ENCODE results near the gene NPPA.

The NPPA gene

DNA sequence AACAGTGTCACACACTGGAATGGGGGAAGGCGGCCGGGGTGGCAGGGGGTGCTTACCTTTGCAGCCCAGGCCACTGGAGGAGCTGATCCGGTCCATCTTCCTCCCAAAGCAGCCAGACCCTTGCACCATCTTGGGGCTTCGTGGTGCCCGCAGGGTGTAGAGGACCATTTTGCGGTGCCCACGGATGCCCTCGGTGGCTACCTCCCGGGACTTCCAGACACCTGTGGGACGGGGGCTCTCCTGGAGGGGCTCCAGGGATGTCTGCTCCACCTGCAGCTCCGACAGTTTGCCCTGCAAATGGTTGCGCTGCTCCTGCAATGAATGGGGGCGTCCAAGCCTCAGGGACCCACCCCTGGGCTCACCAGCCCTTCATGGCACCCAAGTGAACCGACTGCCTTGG is 10.6 kb upstream of the NPPA start:
- H3K4me1 ChIP-seq (ENCODE audit: insufficient read depth, low read length), result no peaks in the 10 kb centered on the region
- peaks cover 41% of the 10 kb centered on the region for H3K27me3 ChIP-seq (ENCODE audit: insufficient read depth, low read length)
- 87% methylated on average over 14 of the region's 14 CpGs for WGBS
- no peak overlapping the region for H3K27ac ChIP-seq (ENCODE audit: low read depth, low read length)
- no peak overlapping the region for H3K9ac ChIP-seq (ENCODE audit: low read depth, low read length)
- H3K4me3 ChIP-seq (ENCODE audit: low read length), result peak overlapping the region; percentile 48
- no peaks in the 10 kb centered on the region for H3K36me3 ChIP-seq (ENCODE audit: insufficient read depth, low read length)
- H3K9me3 ChIP-seq (ENCODE audit: insufficient read depth, low read depth, low read length), result no peaks in the 10 kb centered on the region

DNA sequence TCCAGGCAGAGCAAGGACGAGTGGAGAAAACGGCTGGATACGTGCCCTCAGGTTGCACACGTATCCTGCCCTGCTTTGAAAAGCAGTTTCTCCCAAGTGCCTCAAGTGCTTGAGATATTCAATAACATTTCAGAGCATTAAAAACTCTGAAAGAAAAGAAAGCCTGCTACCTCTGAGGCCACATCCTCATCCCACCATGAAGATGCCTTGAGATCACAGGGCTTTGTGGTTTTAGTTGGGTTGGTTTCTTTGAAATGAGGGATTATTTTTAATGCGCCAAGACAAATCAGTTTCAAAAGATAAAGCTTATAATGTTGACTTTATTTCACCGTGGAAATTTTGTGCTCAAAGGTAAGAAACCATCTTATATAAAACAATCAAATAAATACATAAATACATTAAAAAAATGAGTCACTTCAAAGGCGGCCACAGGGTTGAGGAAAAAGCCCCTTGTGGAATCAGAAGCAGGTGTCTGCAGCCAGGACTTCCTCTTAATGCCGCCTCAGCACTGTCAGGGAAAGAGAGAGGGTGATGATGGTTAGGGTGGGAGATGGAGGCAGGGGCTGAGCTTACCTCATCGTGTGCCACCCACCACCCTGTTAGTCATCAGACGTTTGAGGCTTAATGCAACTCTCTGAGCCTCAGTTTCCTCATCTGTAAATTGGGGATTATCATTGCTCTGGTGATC is 9.7 kb upstream of the NPPA start:
- no peak overlapping the region for H3K4me3 ChIP-seq (ENCODE audit: low read length)
- peaks cover 39% of the 10 kb centered on the region for H3K27me3 ChIP-seq (ENCODE audit: insufficient read depth, low read length)
- no peak overlapping the region for H3K27ac ChIP-seq (ENCODE audit: low read depth, low read length)
- H3K36me3 ChIP-seq (ENCODE audit: insufficient read depth, low read length), result no peaks in the 10 kb centered on the region
- no peaks in the 10 kb centered on the region for H3K9me3 ChIP-seq (ENCODE audit: insufficient read depth, low read depth, low read length)
- H3K4me1 ChIP-seq (ENCODE audit: insufficient read depth, low read length), result no peaks in the 10 kb centered on the region
- WGBS, result 51% methylated on average over 9 of the region's 10 CpGs
- no peak overlapping the region for H3K9ac ChIP-seq (ENCODE audit: low read depth, low read length)

DNA sequence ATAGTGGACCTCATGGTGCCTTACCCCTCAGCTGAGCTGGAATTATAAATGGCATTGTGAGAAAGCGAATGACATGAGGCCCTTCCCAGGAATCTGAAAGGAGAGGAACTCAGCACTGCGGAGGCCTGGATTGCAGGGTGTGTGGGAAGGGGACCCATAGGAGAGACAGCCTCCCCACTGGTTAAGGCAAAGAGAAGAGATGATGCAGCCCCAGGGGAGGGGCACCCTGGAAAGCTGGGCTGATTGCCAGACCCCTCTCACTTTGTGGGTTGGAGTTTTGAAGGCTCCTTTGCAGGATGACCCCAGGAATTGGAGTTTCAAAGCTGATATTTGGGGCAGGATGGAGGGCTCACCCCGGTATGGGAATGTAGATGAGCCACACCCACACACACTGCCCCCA is 9.1 kb upstream of the NPPA start:
- WGBS, result 80% methylated on average over 2 of the region's 3 CpGs
- H3K9me3 ChIP-seq (ENCODE audit: insufficient read depth, low read depth, low read length), result no peaks in the 10 kb centered on the region
- H3K27ac ChIP-seq (ENCODE audit: low read depth, low read length), result no peak overlapping the region
- H3K9ac ChIP-seq (ENCODE audit: low read depth, low read length), result no peak overlapping the region
- H3K36me3 ChIP-seq (ENCODE audit: insufficient read depth, low read length), result no peaks in the 10 kb centered on the region
- H3K4me1 ChIP-seq (ENCODE audit: insufficient read depth, low read length), result no peaks in the 10 kb centered on the region
- H3K27me3 ChIP-seq (ENCODE audit: insufficient read depth, low read length), result peaks cover 38% of the 10 kb centered on the region
- no peak overlapping the region for H3K4me3 ChIP-seq (ENCODE audit: low read length)

DNA sequence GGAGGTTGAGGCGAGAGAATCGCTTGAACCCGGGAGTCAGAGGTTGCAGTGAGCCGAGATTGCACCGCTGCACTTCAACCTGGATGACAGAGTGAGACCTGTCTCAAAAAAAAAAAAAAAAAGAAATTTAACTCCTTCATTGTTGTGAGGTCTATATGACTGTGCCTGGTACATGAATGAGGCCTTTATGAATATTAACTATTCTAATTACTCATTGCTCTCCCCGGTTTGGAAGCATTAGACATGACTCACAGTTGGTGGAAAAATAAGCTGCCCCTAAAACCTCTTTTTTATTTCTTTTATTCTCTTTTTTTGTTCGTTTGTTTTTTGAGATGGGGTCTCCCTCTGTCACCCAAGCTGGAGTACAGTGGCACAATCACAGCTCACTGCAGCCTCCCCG is 7.8 kb upstream of the NPPA start:
- Histone ChIP-seq H3K4me1 (ENCODE audit: insufficient read depth, low read length) (no peaks in the 10 kb centered on the region), H3K27me3 (ENCODE audit: insufficient read depth, low read length) (peaks cover 36% of the 10 kb centered on the region), H3K4me3 (ENCODE audit: low read length) (no peak overlapping the region), H3K9me3 (ENCODE audit: insufficient read depth, low read depth, low read length) (no peaks in the 10 kb centered on the region), H3K36me3 (ENCODE audit: insufficient read depth, low read length) (no peaks in the 10 kb centered on the region), H3K9ac (ENCODE audit: low read depth, low read length) (no peak overlapping the region), H3K27ac (ENCODE audit: low read depth, low read length) (no peak overlapping the region)
- WGBS, result 86% methylated on average over 8 of the region's 8 CpGs

DNA sequence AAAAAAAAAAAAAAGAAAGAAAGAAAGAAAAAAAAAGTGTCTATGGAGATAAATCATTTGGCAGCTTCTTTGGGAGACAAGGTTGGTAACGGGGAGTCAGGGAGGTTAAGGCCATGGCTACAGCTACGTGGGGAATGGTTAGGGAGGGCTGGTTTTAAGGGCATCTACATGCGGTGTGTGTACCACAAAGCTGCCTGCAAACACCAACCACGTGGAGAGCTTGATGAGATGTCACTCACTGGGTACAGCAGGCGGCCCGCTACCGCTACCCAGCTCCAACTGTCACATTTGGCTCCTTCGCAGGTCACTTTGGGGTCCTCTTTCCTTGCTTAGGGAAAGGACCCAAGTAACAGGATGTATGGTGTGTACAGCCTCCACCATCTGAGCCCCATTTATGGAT is 6.9 kb upstream of the NPPA start:
- Histone ChIP-seq H3K36me3 (ENCODE audit: insufficient read depth, low read length) (no peaks in the 10 kb centered on the region), H3K27ac (ENCODE audit: low read depth, low read length) (no peak overlapping the region), H3K4me3 (ENCODE audit: low read length) (no peak overlapping the region), H3K9me3 (ENCODE audit: insufficient read depth, low read depth, low read length) (no peaks in the 10 kb centered on the region), H3K9ac (ENCODE audit: low read depth, low read length) (no peak overlapping the region), H3K4me1 (ENCODE audit: insufficient read depth, low read length) (no peaks in the 10 kb centered on the region), H3K27me3 (ENCODE audit: insufficient read depth, low read length) (peaks cover 30% of the 10 kb centered on the region)
- 78% methylated on average over 8 of the region's 8 CpGs for WGBS

DNA sequence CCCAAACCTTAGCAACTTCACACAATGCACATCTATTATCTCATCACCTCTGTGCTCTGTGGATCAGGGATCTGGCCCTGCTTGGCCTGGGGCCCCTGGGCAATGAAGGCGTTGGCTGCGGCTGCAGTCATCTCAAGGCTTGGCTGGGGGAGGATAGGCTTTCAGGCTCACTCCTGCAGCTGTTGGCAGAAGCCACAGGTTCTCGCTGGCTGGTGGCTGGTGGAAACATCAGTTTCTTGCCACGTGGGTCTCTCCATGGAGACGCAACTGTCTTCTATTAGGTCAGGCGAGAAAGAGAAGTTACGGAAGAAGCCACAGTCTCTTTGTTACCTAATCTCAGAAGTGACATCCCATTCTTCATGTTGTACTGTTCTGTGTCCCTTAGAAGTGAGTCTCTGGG is 3.6 kb upstream of the NPPA start:
- H3K27ac ChIP-seq (ENCODE audit: low read depth, low read length), result no peak overlapping the region
- H3K4me3 ChIP-seq (ENCODE audit: low read length), result no peak overlapping the region
- no peaks in the 10 kb centered on the region for H3K9me3 ChIP-seq (ENCODE audit: insufficient read depth, low read depth, low read length)
- no peaks in the 10 kb centered on the region for H3K4me1 ChIP-seq (ENCODE audit: insufficient read depth, low read length)
- no peak overlapping the region for H3K9ac ChIP-seq (ENCODE audit: low read depth, low read length)
- H3K36me3 ChIP-seq (ENCODE audit: insufficient read depth, low read length), result 0 out of 2 replicates have a peak, but pooled peaks cover 5% of the 10 kb centered on the region
- WGBS, result 88% methylated on average over 7 of the region's 7 CpGs
- no peaks in the 10 kb centered on the region for H3K27me3 ChIP-seq (ENCODE audit: insufficient read depth, low read length)

DNA sequence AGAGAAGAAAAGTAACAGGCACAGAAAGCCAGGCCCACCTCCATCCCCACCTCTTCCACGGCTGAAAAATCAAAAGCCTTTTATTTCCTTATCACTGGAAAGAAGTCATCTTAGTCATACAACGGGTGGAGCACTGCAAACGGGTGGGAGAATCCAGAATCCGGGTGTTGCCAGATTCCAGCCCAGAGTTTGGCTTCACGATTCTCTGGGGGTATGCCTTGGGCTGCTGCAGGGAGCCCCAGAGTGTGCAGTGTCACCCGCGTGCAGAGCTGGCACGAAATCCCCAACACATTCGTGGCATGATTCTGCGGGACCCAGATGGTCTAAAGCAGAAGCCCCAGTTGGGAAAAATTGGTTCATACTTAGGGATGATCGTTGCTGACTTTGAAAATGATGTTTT is 2.6 kb upstream of the NPPA start:
- Histone ChIP-seq H3K4me3 (ENCODE audit: low read length) (no peak overlapping the region), H3K36me3 (ENCODE audit: insufficient read depth, low read length) (peaks cover 9% of the 10 kb centered on the region; the same call in 1 of the 2 replicates), H3K4me1 (ENCODE audit: insufficient read depth, low read length) (no peaks in the 10 kb centered on the region), H3K9me3 (ENCODE audit: insufficient read depth, low read depth, low read length) (no peaks in the 10 kb centered on the region), H3K9ac (ENCODE audit: low read depth, low read length) (no peak overlapping the region), H3K27ac (ENCODE audit: low read depth, low read length) (no peak overlapping the region), H3K27me3 (ENCODE audit: insufficient read depth, low read length) (no peaks in the 10 kb centered on the region)
- 78% methylated on average over 11 of the region's 11 CpGs for WGBS

DNA sequence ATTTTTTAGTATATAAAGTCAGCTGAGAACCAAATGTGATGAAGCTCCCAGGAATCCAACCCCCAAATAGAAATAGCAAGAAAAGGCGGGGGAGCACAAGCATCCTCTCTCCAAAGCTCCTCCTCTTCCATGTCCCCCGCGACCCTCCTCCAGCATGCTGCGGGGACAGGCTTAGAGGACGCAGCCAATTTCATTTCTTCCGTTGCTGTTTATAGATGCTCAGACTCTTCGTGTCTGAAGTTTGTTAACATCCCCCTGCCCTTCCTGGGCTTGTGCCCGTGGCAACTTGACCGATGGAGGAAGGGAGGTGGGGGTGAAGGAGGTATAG is 754 bp upstream of the NPPA start:
- no peak overlapping the region for H3K4me3 ChIP-seq (ENCODE audit: low read length)
- no peak overlapping the region for H3K27ac ChIP-seq (ENCODE audit: low read depth, low read length)
- H3K36me3 ChIP-seq (ENCODE audit: insufficient read depth, low read length), result peaks cover 23% of the 10 kb centered on the region
- H3K4me1 ChIP-seq (ENCODE audit: insufficient read depth, low read length), result no peaks in the 10 kb centered on the region
- no peak overlapping the region for H3K9ac ChIP-seq (ENCODE audit: low read depth, low read length)
- no peaks in the 10 kb centered on the region for H3K27me3 ChIP-seq (ENCODE audit: insufficient read depth, low read length)
- WGBS, result 92% methylated on average over 9 of the region's 9 CpGs
- H3K9me3 ChIP-seq (ENCODE audit: insufficient read depth, low read depth, low read length), result no peaks in the 10 kb centered on the region

DNA sequence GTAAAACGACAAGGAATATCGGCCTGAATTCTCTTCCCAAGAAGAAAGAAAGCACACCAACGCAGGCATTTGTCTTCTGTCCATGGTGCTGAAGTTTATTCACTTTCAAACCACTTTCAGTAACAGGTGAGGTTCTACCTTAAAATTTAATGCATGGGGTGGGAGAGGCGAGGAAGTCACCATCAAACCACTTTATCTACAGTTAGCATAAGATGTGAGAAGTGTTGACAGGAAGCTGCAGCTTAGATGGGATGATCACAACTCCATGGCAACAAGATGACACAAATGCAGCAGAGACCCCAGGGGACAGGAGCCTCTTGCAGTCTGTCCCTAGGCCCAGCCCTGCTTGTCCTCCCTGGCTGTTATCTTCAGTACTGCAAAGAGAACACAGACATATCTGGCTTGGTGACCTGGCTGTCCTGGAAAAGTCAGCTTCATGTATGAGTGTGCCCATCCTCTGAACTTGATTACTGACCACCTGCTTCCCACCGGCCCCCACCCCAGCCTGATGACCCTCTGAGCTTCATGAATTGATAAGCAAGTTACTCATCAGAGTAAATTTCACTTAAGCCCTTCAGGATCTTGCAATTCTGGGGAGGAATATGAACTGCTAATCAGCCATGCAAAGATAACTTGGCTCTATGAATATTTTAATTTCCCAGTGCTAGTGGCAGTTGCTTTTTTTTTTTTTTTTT is 1.8 kb downstream of the NPPA start:
- Histone ChIP-seq H3K4me3 (ENCODE audit: low read length) (no peak overlapping the region), H3K36me3 (ENCODE audit: insufficient read depth, low read length) (peaks cover 46% of the 10 kb centered on the region), H3K4me1 (ENCODE audit: insufficient read depth, low read length) (no peaks in the 10 kb centered on the region), H3K9me3 (ENCODE audit: insufficient read depth, low read depth, low read length) (no peaks in the 10 kb centered on the region), H3K27me3 (ENCODE audit: insufficient read depth, low read length) (no peaks in the 10 kb centered on the region), H3K9ac (ENCODE audit: low read depth, low read length) (no peak overlapping the region), H3K27ac (ENCODE audit: low read depth, low read length) (no peak overlapping the region)
- WGBS, result 86% methylated on average over 3 of the region's 5 CpGs

DNA sequence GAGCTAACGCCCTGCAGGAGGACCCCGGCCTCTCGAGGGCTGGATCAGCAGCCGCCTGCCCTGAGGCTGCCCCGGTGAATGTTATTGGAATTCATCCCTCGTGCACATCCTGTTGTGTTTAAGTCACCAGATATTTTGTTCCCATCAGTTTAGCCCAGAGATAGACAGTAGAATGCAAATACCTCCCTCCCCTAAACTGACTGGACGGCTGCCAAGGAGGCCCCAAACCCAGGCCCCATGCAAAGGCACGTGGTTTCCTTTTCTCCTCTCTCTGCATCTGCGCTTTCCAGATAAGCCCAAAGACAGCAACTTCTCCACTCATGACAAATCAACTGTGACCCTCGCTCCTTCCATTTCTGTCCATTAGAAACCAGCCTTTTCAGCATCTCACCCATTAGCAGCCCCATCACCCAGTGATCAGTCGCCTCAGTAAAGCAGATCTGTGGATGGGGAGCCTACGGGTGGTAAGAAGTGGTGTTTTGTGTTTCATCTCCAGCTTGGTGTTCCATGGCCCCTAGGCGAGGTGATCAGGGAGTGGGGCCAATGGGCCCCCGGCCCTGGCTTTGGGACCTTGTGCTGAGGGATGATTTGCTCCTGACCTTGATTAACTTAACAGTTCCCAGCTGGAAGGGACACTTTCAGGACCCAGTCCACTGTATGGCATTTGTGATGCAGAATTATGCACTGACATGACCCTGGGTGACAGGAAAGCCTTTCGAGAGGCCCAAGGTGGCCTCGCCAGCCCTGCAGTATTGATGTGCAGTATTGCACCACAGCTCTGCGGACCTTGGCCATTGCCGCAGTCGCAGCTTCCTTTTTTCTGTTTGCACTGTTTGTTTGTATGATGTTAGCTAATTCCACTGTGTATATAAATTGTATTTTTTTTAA is 5.2 kb downstream of the NPPA start:
- no peak overlapping the region for H3K4me3 ChIP-seq (ENCODE audit: low read length)
- H3K27ac ChIP-seq (ENCODE audit: low read depth, low read length), result no peak overlapping the region
- peaks cover 78% of the 10 kb centered on the region for H3K36me3 ChIP-seq (ENCODE audit: insufficient read depth, low read length)
- no peak overlapping the region for H3K9ac ChIP-seq (ENCODE audit: low read depth, low read length)
- H3K9me3 ChIP-seq (ENCODE audit: insufficient read depth, low read depth, low read length), result no peaks in the 10 kb centered on the region
- no peaks in the 10 kb centered on the region for H3K4me1 ChIP-seq (ENCODE audit: insufficient read depth, low read length)
- 92% methylated on average over 19 of the region's 19 CpGs for WGBS
- no peaks in the 10 kb centered on the region for H3K27me3 ChIP-seq (ENCODE audit: insufficient read depth, low read length)

Measured in HUES64 (cell line).